Naive thymus-derived CD8-positive, alpha-beta T cell (primary cell): ENCODE measurements around the gene APBA2. TPM values are rescaled to one million over a fixed set of nuclear protein-coding genes. Genes with fewer than 3 reads are reported as not detected.
A peak's percentile ranks its signal among the peaks of the same experiment; 100 is the strongest.
"Not testable (repeated sequence)": the region's sequence is repeated elsewhere in the genome, so short reads cannot be mapped to it uniquely, and the experiment has no call there.

Experiments used
- ATAC-seq, 2 donors: fragments of 150-1000 bp; cut with Tn5 transposase in 1 of 2; sonication (Bioruptor Pico), chemical (Tn5 transposase) in 1 of 2; 1 replicate in 1 of 2; 2 replicates in 1 of 2; pipeline ENCODE4 v1.10.0; 2021; ENCODE audit warnings: mild to moderate bottlenecking in 2 of 2, moderate library complexity in 2 of 2
- POLR2A ChIA-PET: fragments of 350-600 bp; sonication (Branson Sonifier 250); formaldehyde crosslinking; loops from one replicate; lab custom pipeline; 2021; ENCODE audit warnings: antibody characterized with exemption; lab: Charles Lee
- DNase-seq, 10 donors: peaks; one replicate each; pipeline versions ENCODE4 v3.0.0 to v3.0.0-alpha.2; 2020 to 2022
- H3K27ac Mint-ChIP-seq, 10 donors: one replicate each; pipeline ENCODE4 v1.8.0; 2020 to 2022; ENCODE audit warnings: mild to moderate bottlenecking in 10 of 10, mixed read lengths in 10 of 10, moderate library complexity in 4 of 10, inconsistent platforms in 1 of 10
- H3K27me3 Mint-ChIP-seq, 5 donors: one replicate each; pipeline ENCODE4 v1.8.0; 2021 to 2022; ENCODE audit warnings: mixed read lengths in 5 of 5
- H3K36me3 Mint-ChIP-seq, 3 donors: one replicate each; pipeline ENCODE4 v1.8.0; 2020 to 2022; ENCODE audit warnings: mixed read lengths in 3 of 3, mild to moderate bottlenecking in 2 of 3, inconsistent platforms in 1 of 3
- H3K4me1 Mint-ChIP-seq, 4 donors: one replicate each; pipeline ENCODE4 v1.8.0; 2021 to 2022; ENCODE audit warnings: mixed read lengths in 4 of 4
- H3K4me3 Mint-ChIP-seq, 10 donors: one replicate each; pipeline ENCODE4 v1.8.0; 2020 to 2022; ENCODE audit warnings: mild to moderate bottlenecking in 10 of 10, mixed read lengths in 10 of 10, moderate library complexity in 6 of 10, inconsistent platforms in 1 of 10
- H3K9me3 Mint-ChIP-seq, 9 donors: one replicate each; pipeline ENCODE4 v1.8.0; 2020 to 2022; ENCODE audit warnings: mixed read lengths in 9 of 9, mild to moderate bottlenecking in 3 of 9, inconsistent platforms in 1 of 9, moderate library complexity in 1 of 9
- polyA plus RNA-seq, 3 donors: library from polyadenylated mRNA; unstranded; fragments of 300-500 nt; fragmentation: Illumina TruSeq; gene quantifications; one replicate each; pipeline ENCODE4 v1.2.3, GENCODE V29; 2021
- total RNA-seq, 8 experiments: library from RNA in 2 of 8; stranded (reverse) in 2 of 8; gene quantifications; one replicate each; pipeline ENCODE4 v1.2.3 and lab custom pipeline; 2021 to 2026

The APBA2 gene
- total and polyA plus RNA-seq, 5 experiments from 2014 or later, result 75.5 to 216 (median 164) TPM

GRCh38 chr15:29102173-29102794 is 216.5 kb downstream of the APBA2 start:
- POLR2A ChIA-PET, result interaction anchor here (0.7 to 1.0 kb wide), 2 partner anchors 11 to 1547 kb away, joined by 3 read pairs; no protein-coding TSS in a partner anchor
- peak overlapping the region in 5 of 10 donors; percentile 14 to 40 (median 30) for H3K4me3 Mint-ChIP-seq
- peaks cover 0 to 86% (median 18%) of the 10 kb centered on the region in 3 donors for H3K36me3 Mint-ChIP-seq
- ATAC-seq (peak; percentile 56 to 62), DNase-seq (peak; percentile 27 to 73 (median 58))
- peak overlapping the region in 8 of 10 donors; percentile 27 to 80 (median 64) for H3K27ac Mint-ChIP-seq
- H3K27me3 Mint-ChIP-seq, H3K9me3 Mint-ChIP-seq: not testable (repeated sequence)
- H3K4me1 Mint-ChIP-seq, result peaks cover 4 to 20% (median 13%) of the 10 kb centered on the region in 4 donors

DNA sequence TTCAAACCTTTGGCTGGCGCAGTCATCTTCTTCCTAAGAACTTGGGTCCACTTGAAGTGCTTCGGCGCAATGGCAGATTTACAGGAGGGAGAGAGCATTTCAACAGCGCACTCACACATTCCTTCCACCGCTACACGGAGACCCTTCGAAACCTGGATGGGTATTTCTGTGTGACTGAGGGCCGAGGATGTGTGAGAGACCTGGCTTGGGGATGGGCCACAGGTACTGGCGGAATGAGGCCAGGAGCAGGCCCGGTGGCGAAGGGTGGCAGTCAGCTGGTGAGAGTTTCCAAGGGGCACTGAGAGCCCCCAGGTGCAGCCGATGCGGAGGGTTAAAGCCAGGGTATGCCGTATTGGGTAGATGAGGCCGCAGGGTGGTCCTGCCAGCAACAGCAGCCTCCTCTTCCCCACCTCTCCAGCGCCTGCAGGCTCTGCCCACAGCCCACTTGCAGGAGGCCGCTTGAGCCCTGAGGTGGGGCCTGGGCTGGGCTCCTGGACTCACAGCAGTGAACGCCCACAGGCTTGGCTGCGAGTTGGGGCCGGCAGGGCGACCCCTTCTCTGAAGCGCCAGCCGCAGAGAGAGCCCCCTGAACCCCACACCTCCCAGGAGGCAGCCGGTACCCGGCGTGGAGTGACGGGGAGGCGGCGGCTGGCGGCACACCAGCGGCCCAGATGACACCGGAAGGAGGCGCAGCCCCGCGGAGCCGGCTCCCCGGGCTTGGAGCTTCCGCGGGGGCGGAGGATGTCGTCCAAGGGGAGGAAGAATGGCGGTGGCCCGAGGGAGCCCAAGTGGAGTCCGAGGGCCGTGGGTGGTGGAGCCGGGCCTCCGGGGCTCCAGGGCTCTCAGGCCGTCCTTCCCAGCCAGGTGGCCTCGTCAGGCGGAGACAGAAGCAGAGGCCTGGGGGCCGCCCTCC is 217.4 kb downstream of the APBA2 start:
- Mint-ChIP-seq H3K27me3 (no peaks in the 10 kb centered on the region), H3K4me3 (peak overlapping the region in 3 of 10 donors; percentile 23 to 40 (median 29)), H3K36me3 (peaks cover 0 to 85% (median 14%) of the 10 kb centered on the region in 3 donors), H3K9me3 (no peaks in the 10 kb centered on the region), H3K27ac (peak overlapping the region in 4 of 10 donors; percentile 51 to 65 (median 56)), H3K4me1 (peaks cover 4 to 19% (median 13%) of the 10 kb centered on the region in 4 donors)
- ATAC-seq (peak; percentile 33 to 39), DNase-seq (peak in 2 of 10 donors; percentile 18 to 46)
- POLR2A ChIA-PET, result interaction anchor here (0.5 kb wide), 1 partner anchor 228 kb away, joined by 3 read pairs; no protein-coding TSS in a partner anchor

DNA sequence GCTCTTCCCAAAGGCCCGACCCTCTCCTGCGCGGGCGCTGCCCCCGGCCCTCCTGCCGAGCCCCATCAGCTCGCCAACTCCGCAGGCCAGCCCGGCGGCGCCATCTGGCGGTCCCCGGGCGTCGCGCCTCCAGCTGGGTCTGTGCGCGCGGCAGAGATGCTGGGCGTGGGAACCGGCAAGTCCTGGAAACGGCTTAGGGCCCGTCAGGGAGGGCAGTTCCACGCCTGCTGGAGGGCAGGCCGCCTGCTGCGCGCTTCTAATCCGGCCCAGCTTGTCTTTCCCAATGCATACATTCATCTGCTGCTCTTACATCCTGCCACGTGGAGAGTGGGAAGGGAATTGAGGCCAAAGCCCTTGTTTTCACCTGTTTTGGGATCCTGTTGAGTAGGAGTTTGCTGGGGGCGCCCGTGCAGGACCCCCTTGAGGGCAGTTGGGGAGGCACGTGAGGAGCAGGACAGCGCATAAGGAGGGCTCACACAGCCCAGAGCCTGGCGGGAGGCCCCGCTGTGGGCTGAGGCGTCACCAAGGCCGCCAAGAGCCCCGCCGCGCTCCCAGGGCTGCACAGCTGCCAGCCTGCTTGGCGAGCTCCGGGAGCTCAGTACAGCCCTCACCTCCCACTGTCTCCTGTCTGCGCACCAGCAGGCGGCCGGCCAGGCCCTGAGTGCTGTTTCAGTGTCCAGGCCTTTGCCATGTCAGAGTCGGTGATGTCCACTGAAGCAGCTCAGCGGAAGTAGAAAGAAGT is 218.2 kb downstream of the APBA2 start:
- H3K4me1 Mint-ChIP-seq, result peaks cover 4 to 19% (median 12%) of the 10 kb centered on the region in 4 donors
- peaks cover 0 to 84% (median 13%) of the 10 kb centered on the region in 3 donors for H3K36me3 Mint-ChIP-seq
- POLR2A ChIA-PET, result interaction anchor here (0.5 kb wide), 1 partner anchor 228 kb away, joined by 3 read pairs; no protein-coding TSS in a partner anchor
- no peaks in the 10 kb centered on the region for H3K9me3 Mint-ChIP-seq
- ATAC-seq (peak; percentile 68 to 72), DNase-seq (peak; percentile 21 to 66 (median 52))
- H3K27me3 Mint-ChIP-seq, result no peaks in the 10 kb centered on the region
- peak overlapping the region in 4 of 10 donors; percentile 36 to 90 (median 74) for H3K27ac Mint-ChIP-seq
- peak overlapping the region in 3 of 10 donors; percentile 23 to 37 (median 33) for H3K4me3 Mint-ChIP-seq

- no peak for ATAC-seq
- Mint-ChIP-seq H3K4me3 (peak overlapping the region in 2 of 10 donors; percentile 33 to 39), H3K27me3 (no peaks in the 10 kb centered on the region), H3K9me3 (no peaks in the 10 kb centered on the region), H3K36me3 (peaks cover 0 to 83% (median 12%) of the 10 kb centered on the region in 3 donors), H3K27ac (peak overlapping the region in 4 of 10 donors; percentile 40 to 90 (median 62)), H3K4me1 (peaks cover 4 to 19% (median 11%) of the 10 kb centered on the region in 4 donors)
- peak in 1 of 10 donors; percentile 59 for DNase-seq
- POLR2A ChIA-PET, result interaction anchor here (1.2 kb wide), 1 partner anchor 16 kb away, joined by 3 read pairs; no protein-coding TSS in a partner anchor
Observed at GRCh38 chr15:29104566-29104880, 218.7 kb downstream of the APBA2 start.

DNA sequence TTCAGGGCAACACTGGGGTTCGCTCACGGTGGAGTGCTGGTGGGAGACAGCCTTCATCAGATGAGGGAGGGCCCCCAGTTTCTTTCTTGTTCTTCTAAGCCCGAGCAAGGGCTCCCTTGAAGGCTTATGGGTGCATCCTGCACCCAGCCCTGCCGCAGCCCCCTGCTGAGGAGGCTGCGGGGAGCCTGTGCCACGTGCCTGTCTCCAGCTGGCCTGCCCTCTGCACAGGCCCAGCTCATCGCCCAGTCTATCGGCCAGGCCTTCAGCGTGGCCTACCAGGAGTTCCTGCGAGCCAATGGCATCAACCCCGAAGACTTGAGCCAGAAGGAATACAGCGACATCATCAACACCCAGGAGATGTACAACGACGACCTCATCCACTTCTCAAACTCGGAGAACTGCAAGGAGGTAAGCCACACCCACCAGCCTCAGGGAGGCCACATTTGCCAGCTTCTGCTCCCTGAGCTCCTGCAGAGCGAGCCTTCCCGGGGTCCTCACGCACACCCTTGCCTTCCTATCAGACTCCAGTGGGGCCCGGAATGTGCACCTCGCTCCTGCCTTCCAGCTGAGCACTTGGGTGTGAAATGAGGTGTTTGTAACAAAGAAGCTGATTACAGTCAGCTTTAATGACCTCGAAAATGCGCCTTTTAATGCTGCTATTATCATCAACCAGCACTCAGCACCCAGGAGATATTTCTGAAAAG is 219.5 kb downstream of the APBA2 start:
- H3K9me3 Mint-ChIP-seq, result no peaks in the 10 kb centered on the region
- ATAC-seq (no peak), DNase-seq (peak in 1 of 10 donors; percentile 41)
- H3K27ac Mint-ChIP-seq, result peak overlapping the region in 8 of 10 donors; percentile 37 to 77 (median 58)
- H3K4me3 Mint-ChIP-seq, result no peak overlapping the region
- peaks cover 0 to 80% (median 12%) of the 10 kb centered on the region in 3 donors for H3K36me3 Mint-ChIP-seq
- H3K4me1 Mint-ChIP-seq, result peaks cover 4 to 19% (median 11%) of the 10 kb centered on the region in 4 donors
- no peaks in the 10 kb centered on the region for H3K27me3 Mint-ChIP-seq
- POLR2A ChIA-PET, result interaction anchor here (1.2 kb wide), 1 partner anchor 17 kb away, joined by 3 read pairs; no protein-coding TSS in a partner anchor

DNA sequence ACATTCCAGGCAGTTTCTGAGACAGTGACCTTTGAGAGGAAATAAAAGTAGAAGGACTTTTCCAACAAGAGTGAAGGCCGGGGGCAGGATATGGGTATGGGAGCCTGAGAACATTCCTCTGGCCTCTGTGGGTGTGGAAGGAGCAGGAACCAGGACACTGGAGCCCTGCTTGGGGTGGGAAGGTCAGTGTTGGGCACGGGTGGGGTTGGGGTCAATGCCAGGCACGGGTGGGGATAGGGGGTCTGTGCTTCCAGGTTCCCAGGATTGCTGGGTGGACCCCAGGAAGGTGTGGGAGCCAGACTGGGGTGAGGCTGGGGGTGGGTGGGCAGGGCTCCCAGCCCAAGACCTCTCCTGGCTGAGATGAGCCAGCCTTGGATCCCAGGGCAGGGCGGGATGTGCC is 220.3 kb downstream of the APBA2 start:
- ATAC-seq (no peak), DNase-seq (peak in 1 of 10 donors; percentile 52)
- H3K36me3 Mint-ChIP-seq, result peaks cover 0 to 75% (median 12%) of the 10 kb centered on the region in 3 donors
- H3K9me3 Mint-ChIP-seq, result no peaks in the 10 kb centered on the region
- no peaks in the 10 kb centered on the region for H3K27me3 Mint-ChIP-seq
- peaks cover 4 to 19% (median 15%) of the 10 kb centered on the region in 4 donors for H3K4me1 Mint-ChIP-seq
- POLR2A ChIA-PET, result no interaction called here
- H3K4me3 Mint-ChIP-seq, result peak overlapping the region in 1 of 10 donors; percentile 8
- peak overlapping the region in 4 of 10 donors; percentile 34 to 73 (median 63) for H3K27ac Mint-ChIP-seq

DNA sequence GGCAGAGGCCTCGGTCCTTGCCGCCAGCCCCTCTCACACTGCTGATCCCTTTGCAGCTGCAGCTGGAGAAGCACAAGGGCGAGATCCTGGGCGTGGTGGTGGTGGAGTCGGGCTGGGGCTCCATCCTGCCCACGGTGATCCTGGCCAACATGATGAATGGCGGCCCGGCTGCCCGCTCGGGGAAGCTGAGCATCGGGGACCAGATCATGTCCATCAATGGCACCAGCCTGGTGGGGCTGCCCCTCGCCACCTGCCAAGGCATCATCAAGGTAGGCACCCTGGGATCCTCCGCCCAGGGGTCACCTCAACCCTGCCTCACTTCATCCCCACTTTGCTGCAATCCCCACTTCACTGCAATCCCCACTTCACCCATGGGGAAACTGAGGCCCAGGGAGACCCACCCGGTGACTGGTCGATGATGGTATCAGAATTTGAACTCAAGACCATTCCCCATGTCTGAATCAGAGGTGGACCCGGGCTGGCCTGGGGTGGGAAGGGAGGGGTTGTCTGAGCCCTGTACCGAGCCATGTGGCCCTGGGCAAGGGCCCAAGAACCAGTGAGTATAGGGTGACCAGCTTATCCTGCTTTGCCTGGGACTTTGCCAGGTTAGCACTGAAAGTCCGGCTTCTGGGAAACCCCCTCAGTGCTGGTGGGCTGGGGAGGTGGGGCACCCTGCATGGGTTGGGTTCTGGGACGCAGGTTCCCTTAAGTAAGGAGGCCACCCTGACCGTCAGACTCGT is 220.9 kb downstream of the APBA2 start:
- DNase-seq, result peak in 1 of 10 donors; percentile 57
- Mint-ChIP-seq H3K4me3 (no peak overlapping the region), H3K27me3 (no peaks in the 10 kb centered on the region), H3K9me3 (no peaks in the 10 kb centered on the region), H3K36me3 (peaks cover 0 to 70% (median 12%) of the 10 kb centered on the region in 3 donors), H3K27ac (no peak overlapping the region), H3K4me1 (peaks cover 4 to 19% (median 15%) of the 10 kb centered on the region in 4 donors)
- ATAC-seq, result no peak
- POLR2A ChIA-PET, result interaction anchor here (1.5 kb wide), 1 partner anchor 9 kb away, joined by 3 read pairs; no protein-coding TSS in a partner anchor

- no peak overlapping the region for H3K27ac Mint-ChIP-seq
- H3K27me3 Mint-ChIP-seq, result no peaks in the 10 kb centered on the region
- no peaks in the 10 kb centered on the region for H3K9me3 Mint-ChIP-seq
- DNase-seq, result peak in 1 of 10 donors; percentile 47
- POLR2A ChIA-PET, result interaction anchor here (1.5 kb wide), 1 partner anchor 8 kb away, joined by 3 read pairs; no protein-coding TSS in a partner anchor
- peaks cover under 1 to 14% (median 11%) of the 10 kb centered on the region in 4 donors for H3K4me1 Mint-ChIP-seq
- H3K4me3 Mint-ChIP-seq, result no peak overlapping the region
- H3K36me3 Mint-ChIP-seq, result peaks cover 0 to 63% (median 8%) of the 10 kb centered on the region in 3 donors
- no peak for ATAC-seq
Observed at GRCh38 chr15:29107291-29107890, 221.6 kb downstream of the APBA2 start.

DNA sequence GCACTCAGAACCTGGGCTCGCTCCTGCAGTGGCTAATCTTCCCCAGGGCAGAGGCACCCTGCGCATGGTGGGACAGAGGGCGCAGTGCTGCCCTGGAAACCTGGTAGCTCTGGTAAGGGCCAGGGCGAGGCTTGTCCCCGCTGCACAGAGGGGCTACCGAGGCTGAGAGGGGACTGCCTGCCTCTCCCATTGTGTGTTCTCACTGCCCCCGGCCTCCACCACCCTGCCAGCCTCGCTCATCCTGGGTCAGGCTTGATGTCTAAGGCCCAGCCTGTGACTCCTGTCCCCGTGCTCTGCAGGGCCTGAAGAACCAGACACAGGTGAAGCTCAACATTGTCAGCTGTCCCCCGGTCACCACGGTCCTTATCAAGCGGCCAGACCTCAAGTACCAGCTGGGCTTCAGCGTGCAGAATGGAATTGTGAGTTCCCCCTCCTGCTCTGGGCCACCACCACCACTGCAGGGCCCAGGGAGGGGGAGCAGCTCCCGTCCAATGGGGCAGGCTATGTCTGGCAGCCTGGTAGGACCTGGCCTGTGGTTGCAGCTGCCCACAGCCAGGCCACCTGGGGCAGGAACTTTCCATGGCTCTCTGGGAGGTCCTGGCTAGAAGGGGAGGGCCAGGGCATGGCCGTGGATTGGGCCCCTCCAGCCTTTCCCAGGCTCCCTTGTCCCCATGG is 222.3 kb downstream of the APBA2 start:
- Mint-ChIP-seq H3K4me3 (no peak overlapping the region), H3K4me1 (peaks cover 0 to 13% (median 11%) of the 10 kb centered on the region in 4 donors), H3K36me3 (peaks cover 0 to 59% (median 4%) of the 10 kb centered on the region in 3 donors), H3K27ac (peak overlapping the region in 2 of 10 donors; percentile 21 to 56), H3K27me3 (no peaks in the 10 kb centered on the region), H3K9me3 (no peaks in the 10 kb centered on the region)
- DNase-seq (peak in 1 of 10 donors; percentile 60), ATAC-seq (no peak)
- POLR2A ChIA-PET, result interaction anchor here (1.5 kb wide), 1 partner anchor 8 kb away, joined by 3 read pairs; no protein-coding TSS in a partner anchor

GRCh38 chr15:29109762-29110161 is 224.0 kb downstream of the APBA2 start:
- H3K27me3 Mint-ChIP-seq, result peaks cover 0 to 2% (median 0%) of the 10 kb centered on the region in 5 donors
- no peaks in the 10 kb centered on the region for H3K9me3 Mint-ChIP-seq
- H3K4me1 Mint-ChIP-seq, result peaks cover 9 to 27% (median 20%) of the 10 kb centered on the region in 4 donors
- no peak overlapping the region for H3K4me3 Mint-ChIP-seq
- ATAC-seq (no peak), DNase-seq (no peak)
- peaks cover 0 to 55% (median 4%) of the 10 kb centered on the region in 3 donors for H3K36me3 Mint-ChIP-seq
- POLR2A ChIA-PET, result no interaction called here
- peak overlapping the region in 3 of 10 donors; percentile 25 to 87 (median 38) for H3K27ac Mint-ChIP-seq
